Nephron progenitor cell (in vitro differentiated cells): ENCODE measurements around the gene KIF1B.

Source experiments
- DNase-seq: peaks from one replicate; pipeline ENCODE4 v3.0.0; 2021
- H3K27ac Mint-ChIP-seq: 2 replicates; pipeline ENCODE4 v1.8.0; 2021; ENCODE audit warnings: mild to moderate bottlenecking, moderate library complexity, mixed read lengths
- H3K27me3 Mint-ChIP-seq: 2 replicates; pipeline ENCODE4 v1.8.0; 2021; ENCODE audit warnings: mild to moderate bottlenecking, low read depth, mixed read lengths; ENCODE audit not compliant: poor library complexity
- H3K36me3 Mint-ChIP-seq: 2 replicates; pipeline ENCODE4 v1.8.0; 2021; ENCODE audit warnings: low read depth, mixed read lengths
- H3K4me1 Mint-ChIP-seq: 2 replicates; pipeline ENCODE4 v1.8.0; 2021; ENCODE audit warnings: mixed read lengths
- H3K4me3 Mint-ChIP-seq: 2 replicates; pipeline ENCODE4 v1.8.0; 2021; ENCODE audit warnings: mild to moderate bottlenecking, moderate library complexity, mixed read lengths
- H3K9me3 Mint-ChIP-seq: 2 replicates; pipeline ENCODE4 v1.8.0; 2021; ENCODE audit warnings: mild to moderate bottlenecking, moderate library complexity, mixed read lengths
- CTCF ChIP-seq: fragments of 200-600 bp; sonication (generic); IDR thresholded peaks from 2 replicates; pipeline ENCODE4 v1.5.0; 2021; ENCODE audit warnings: antibody characterized with exemption

Gene KIF1B

GRCh38 chr1:10210841-10211804 is 753 bp downstream of the KIF1B start:
- TF ChIP-seq CTCF = no peak

GRCh38 chr1:10211805-10212410 is 1.5 kb downstream of the KIF1B start:
- Mint-ChIP-seq H3K36me3 (no peaks in the 10 kb centered on the region), H3K4me3 (peak overlapping the region; percentile 95), H3K27ac (peak overlapping the region; percentile 83), H3K27me3 (peaks cover 7% of the 10 kb centered on the region), H3K4me1 (peaks cover 43% of the 10 kb centered on the region), H3K9me3 (no peaks in the 10 kb centered on the region)
- no peak for TF ChIP-seq CTCF
- DNase-seq = no peak

More at GRCh38 chr1:10210841-10211804, 753 bp downstream of the KIF1B start:
- Mint-ChIP-seq H3K36me3 (no peaks in the 10 kb centered on the region), H3K27me3 (peaks cover 7% of the 10 kb centered on the region), H3K4me1 (peaks cover 37% of the 10 kb centered on the region), H3K9me3 (no peaks in the 10 kb centered on the region), H3K27ac (peak overlapping the region; percentile 83), H3K4me3 (peak overlapping the region; percentile 95)
- peak; percentile 43 for DNase-seq

GRCh38 chr1:10212476-10212875 is 2.1 kb downstream of the KIF1B start:
- Mint-ChIP-seq H3K36me3 (no peaks in the 10 kb centered on the region), H3K9me3 (no peaks in the 10 kb centered on the region), H3K27me3 (peaks cover 7% of the 10 kb centered on the region), H3K4me3 (peak overlapping the region; percentile 95), H3K4me1 (peaks cover 46% of the 10 kb centered on the region), H3K27ac (peak overlapping the region; percentile 83)
- TF ChIP-seq CTCF = no peak
- DNase-seq = no peak

GRCh38 chr1:10213186-10213705 is 2.9 kb downstream of the KIF1B start:
- Mint-ChIP-seq H3K4me1 (peaks cover 54% of the 10 kb centered on the region), H3K27me3 (peaks cover 4% of the 10 kb centered on the region), H3K36me3 (no peaks in the 10 kb centered on the region), H3K4me3 (peak overlapping the region; percentile 67), H3K27ac (peak overlapping the region; percentile 13), H3K9me3 (no peaks in the 10 kb centered on the region)
- no peak for DNase-seq
- no peak for TF ChIP-seq CTCF

GRCh38 chr1:10216090-10216749 is 5.8 kb downstream of the KIF1B start:
- Mint-ChIP-seq H3K4me3 (no peak overlapping the region), H3K27me3 (peaks cover 4% of the 10 kb centered on the region), H3K9me3 (no peaks in the 10 kb centered on the region), H3K36me3 (no peaks in the 10 kb centered on the region), H3K4me1 (peaks cover 46% of the 10 kb centered on the region), H3K27ac (peak overlapping the region; percentile 41)
- TF ChIP-seq CTCF = no peak
- no peak for DNase-seq
